H1 (cell line): Measurements from ENCODE around the gene P2RX2. TPM values are rescaled to one million over a fixed set of nuclear protein-coding genes. Genes with fewer than 3 reads are reported as not detected.

Experiments used
- JUN ChIP-seq: IDR thresholded peaks from 2 replicates; pipeline ENCODE4 v1.6.1; 2011; ENCODE audit warnings: low read depth, mild to moderate bottlenecking, improper control_type of control experiment, low read length
- POLR2AphosphoS5 ChIP-seq: IDR thresholded peaks from 2 replicates; pipeline ENCODE4 v1.6.1; 2011; ENCODE audit warnings: low read depth, low read length
- ZNF274 ChIP-seq: IDR thresholded peaks from 2 replicates; pipeline ENCODE4 v1.7.0; 2012; ENCODE audit warnings: low read length, borderline replicate concordance; ENCODE audit errors: extremely low read depth
- polyA plus RNA-seq, 7 experiments: library from polyadenylated mRNA; depleted of rRNA in 3 of 7; stranded (reverse) in 5 of 7; unstranded in 2 of 7; fragments of >200 nt in 5 of 7; fragments of 200-250 nt in 2 of 7; gene quantifications; 1 replicate in 5 of 7; 2 replicates in 1 of 7; 4 replicates in 1 of 7; pipeline versions ENCODE4 v1.2.1 to v1.2.3, GENCODE V29; 2011 to 2013; ENCODE audit warnings: missing spikeins in 2 of 7, mixed read lengths in 2 of 7
- total RNA-seq: library from RNA; stranded (reverse); fragmentation: NEBNext Ultra II Directional; extraction: Animal tissue kit (Norgen Biotek cat#: 25700); gene quantifications from 2 replicates; pipeline ENCODE4 v1.2.1, GENCODE V29; 2021

P2RX2 gene
- total and polyA plus RNA-seq, 2 of the 8 experiments (the other 6 are each of a cell fraction or from before 2014, with no cell fraction given) = 0.84 to 2.2 TPM

DNA sequence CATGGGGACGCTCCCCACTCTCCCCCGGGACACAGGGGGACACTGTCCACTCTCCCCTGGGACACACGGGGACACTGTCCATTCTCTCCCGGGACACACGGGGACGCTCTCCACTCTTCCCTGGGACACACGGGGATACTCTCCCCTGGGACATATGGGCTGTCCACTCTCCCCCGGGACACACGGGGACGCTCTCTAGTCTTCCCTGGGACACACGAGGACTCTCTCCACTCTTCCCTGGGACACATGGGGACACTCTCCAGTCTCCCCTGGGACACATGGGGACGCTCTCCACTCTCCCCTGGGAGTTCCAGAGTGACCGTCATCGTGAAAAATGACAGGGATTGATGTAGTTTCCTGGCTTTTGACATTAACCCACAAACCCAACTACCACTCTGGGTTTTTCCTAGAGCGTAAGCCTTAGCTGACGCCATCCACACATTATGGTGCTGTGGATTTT is 3.0 kb upstream of the P2RX2 start (continued):
- no peak for TF ChIP-seq POLR2AphosphoS5
- no peak for TF ChIP-seq JUN
- no peak for TF ChIP-seq ZNF274
